Activated gamma-delta T cell treated with Interleukin-2 at 50 U/mL for 16 hours (primary cell): ENCODE data around the gene MORN1.
A peak's percentile ranks its signal among the peaks of the same experiment; 100 is the strongest.

Source experiments
- DNase-seq: peaks from one replicate; pipeline ENCODE4 v3.0.0-alpha.2; 2020

MORN1 gene

GRCh38 chr1:2316451-2316961, 74.8 kb downstream of the MORN1 start:
- DNase-seq, result no peak

GRCh38 chr1:2315674-2316450, 75.5 kb downstream of the MORN1 start:
- DNase-seq, result no peak

GRCh38 chr1:2314803-2315673, 76.3 kb downstream of the MORN1 start:
- peak; percentile 68 for DNase-seq

GRCh38 chr1:2314273-2314802, 77.0 kb downstream of the MORN1 start:
- DNase-seq, result no peak

GRCh38 chr1:2313651-2314261, 77.6 kb downstream of the MORN1 start:
- no peak for DNase-seq

GRCh38 chr1:2312515-2313301, 78.6 kb downstream of the MORN1 start:
- DNase-seq, result no peak

GRCh38 chr1:2312160-2312514, 79.2 kb downstream of the MORN1 start:
- no peak for DNase-seq

- peak; percentile 60 for DNase-seq
Measured at GRCh38 chr1:2311184-2312032, 79.9 kb downstream of the MORN1 start.

- DNase-seq, result no peak
Measured at GRCh38 chr1:2310332-2311183, 80.8 kb downstream of the MORN1 start.

- DNase-seq, result no peak
Measured at GRCh38 chr1:2308844-2309243, 82.5 kb downstream of the MORN1 start.

GRCh38 chr1:2307972-2308371, 83.4 kb downstream of the MORN1 start:
- DNase-seq, result no peak

GRCh38 chr1:2307064-2307605, 84.2 kb downstream of the MORN1 start:
- DNase-seq, result no peak

- no peak for DNase-seq
Measured at GRCh38 chr1:2306151-2306978, 85.0 kb downstream of the MORN1 start.

- no peak for DNase-seq
Measured at GRCh38 chr1:2304921-2305681, 86.3 kb downstream of the MORN1 start.

- no peak for DNase-seq
Measured at GRCh38 chr1:2304282-2304681, 87.1 kb downstream of the MORN1 start.

GRCh38 chr1:2303781-2304180, 87.6 kb downstream of the MORN1 start:
- no peak for DNase-seq

GRCh38 chr1:2303016-2303775, 88.2 kb downstream of the MORN1 start:
- no peak for DNase-seq
